ENCODE measurements around the gene GTF2H1. TPM values are rescaled to one million over a fixed set of nuclear protein-coding genes. Genes with fewer than 3 reads are reported as not detected.

GTF2H1 gene
- polyA plus RNA-seq, 1 of the 3 experiments (the other 2 are of a cell fraction), result 31.2 TPM

- Histone ChIP-seq H3K36me3 (replicated peaks in 1 of 2; ENCODE audit: control insufficient read depth in 1 of 2, insufficient read depth in 2 of 2, low read length in 1 of 2) (peaks cover 40 to 49% of the 10 kb centered on the region in 2 experiments), H3K27me3 (ENCODE audit: insufficient read depth) (no peaks in the 10 kb centered on the region), H2AFZ (ENCODE audit: low read depth) (no peak overlapping the region), H3K9me3 (no peaks in the 10 kb centered on the region), H3K9me2 (no peaks in the 10 kb centered on the region), H3K9ac (peak overlapping the region; percentile 99), H3F3A (replicated peaks; ENCODE audit: insufficient read depth) (peaks cover 58% of the 10 kb centered on the region), H3K4me2 (peak overlapping the region; percentile 97), H3K4me1 (ENCODE audit: control insufficient read depth in 1 of 2, insufficient read depth in 2 of 2, low read depth in 1 of 2, low read length in 1 of 2) (peaks cover 12% of the 10 kb centered on the region in 2 experiments; a peak in 3 of 4 replicates), H3K79me2 (ENCODE audit: insufficient read depth) (peaks cover 68% of the 10 kb centered on the region), H4K20me1 (ENCODE audit: insufficient read depth) (peaks cover 52% of the 10 kb centered on the region), H3K27ac (ENCODE audit: low read depth in 2 of 2, low read length in 1 of 2) (peak overlapping the region; percentile 89 to 96), H3K4me3 (ENCODE audit: low read depth in 2 of 2, low read length in 1 of 2) (peak overlapping the region; percentile 84 to 98)
- ChIA-PET POLR2A (interaction anchor here (0.8 to 4.0 kb wide), 10 partner anchors 9 to 193 kb away, joined by 3 to 45 read pairs (median 7); partner anchors contain the start of genes GTF2H1, HPS5, TSG101 and UEVLD), CTCF (interaction anchor here (0.8 to 1.4 kb wide), 5 partner anchors 10 to 152 kb away, joined by 3 to 4 read pairs (median 3); no protein-coding TSS in a partner anchor)
- peak; percentile 93 for DNase-seq
- WGBS (ENCODE audit: low lambda C conversion rate), result 4% methylated on average over 8 of the region's 46 CpGs
- TF ChIP-seq CHD2 (IDR thresholded peaks at IDR 0.05; ENCODE audit: low read length, partially characterized antibody) (peak; percentile 82), TAF1 (IDR thresholded peaks at IDR 0.05; ENCODE audit: borderline replicate concordance, low read depth, low read length) (peak; percentile 74), GABPA (IDR thresholded peaks at IDR 0.05; ENCODE audit: low read depth) (no peak; the same call in 1 of the 2 replicates), JUND (IDR thresholded peaks at IDR 0.05) (no peak), RFX5 (IDR thresholded peaks at IDR 0.05; ENCODE audit: low read length) (peak; percentile 46; the same call in 1 of the 2 replicates), ELF1 (IDR thresholded peaks at IDR 0.05) (peak; percentile 69; the same call in 1 of the 2 replicates), MEF2A (IDR thresholded peaks at IDR 0.05; ENCODE audit: borderline replicate concordance, low read depth) (no peak), TEAD4 (IDR thresholded peaks at IDR 0.05; ENCODE audit: borderline replicate concordance, insufficient read depth) (0 out of 2 replicates have a peak, but pooled peaks have one; percentile 15), TCF12 (IDR thresholded peaks at IDR 0.05) (peak; percentile 66; the same call in 1 of the 2 replicates), RCOR1 (IDR thresholded peaks at IDR 0.05; ENCODE audit: low read length) (peak; percentile 94), EZH2phosphoT487 (IDR thresholded peaks at IDR 0.05; ENCODE audit: borderline replicate concordance, low read depth) (no peak), SIN3A (IDR thresholded peaks at IDR 0.05; ENCODE audit: borderline replicate concordance, low read depth, low read length) (0 out of 2 replicates have a peak, but pooled peaks have one; percentile 67), REST (IDR thresholded peaks at IDR 0.05; ENCODE audit: low read depth, low read length) (no peak; the same call in 1 of the 2 replicates), FOSL2 (IDR thresholded peaks at IDR 0.05; ENCODE audit: borderline replicate concordance, low read depth) (no peak), FOXM1 (IDR thresholded peaks at IDR 0.05; ENCODE audit: low read depth) (no peak), IRF3 (IDR thresholded peaks at IDR 0.05; ENCODE audit: low read depth, low read length) (no peak), USF2 (IDR thresholded peaks at IDR 0.05; ENCODE audit: borderline replicate concordance, low read depth, low read length) (no peak), MXI1 (IDR thresholded peaks at IDR 0.05; ENCODE audit: low read depth, low read length) (peak; percentile 94)
- TF ChIP-seq, protein P1, sequence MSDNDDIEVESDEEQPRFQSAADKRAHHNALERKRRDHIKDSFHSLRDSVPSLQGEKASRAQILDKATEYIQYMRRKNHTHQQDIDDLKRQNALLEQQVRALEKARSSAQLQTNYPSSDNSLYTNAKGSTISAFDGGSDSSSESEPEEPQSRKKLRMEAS (IDR thresholded peaks at IDR 0.05; ENCODE audit: low read depth), result peak; percentile 84
- TF ChIP-seq, protein P2, sequence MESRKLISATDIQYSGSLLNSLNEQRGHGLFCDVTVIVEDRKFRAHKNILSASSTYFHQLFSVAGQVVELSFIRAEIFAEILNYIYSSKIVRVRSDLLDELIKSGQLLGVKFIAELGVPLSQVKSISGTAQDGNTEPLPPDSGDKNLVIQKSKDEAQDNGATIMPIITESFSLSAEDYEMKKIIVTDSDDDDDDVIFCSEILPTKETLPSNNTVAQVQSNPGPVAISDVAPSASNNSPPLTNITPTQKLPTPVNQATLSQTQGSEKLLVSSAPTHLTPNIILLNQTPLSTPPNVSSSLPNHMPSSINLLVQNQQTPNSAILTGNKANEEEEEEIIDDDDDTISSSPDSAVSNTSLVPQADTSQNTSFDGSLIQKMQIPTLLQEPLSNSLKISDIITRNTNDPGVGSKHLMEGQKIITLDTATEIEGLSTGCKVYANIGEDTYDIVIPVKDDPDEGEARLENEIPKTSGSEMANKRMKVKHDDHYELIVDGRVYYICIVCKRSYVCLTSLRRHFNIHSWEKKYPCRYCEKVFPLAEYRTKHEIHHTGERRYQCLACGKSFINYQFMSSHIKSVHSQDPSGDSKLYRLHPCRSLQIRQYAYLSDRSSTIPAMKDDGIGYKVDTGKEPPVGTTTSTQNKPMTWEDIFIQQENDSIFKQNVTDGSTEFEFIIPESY (IDR thresholded peaks at IDR 0.05; ENCODE audit: borderline replicate concordance, low read depth), result 0 out of 2 replicates have a peak, but pooled peaks have one; percentile 24
- TF ChIP-seq, protein P3, sequence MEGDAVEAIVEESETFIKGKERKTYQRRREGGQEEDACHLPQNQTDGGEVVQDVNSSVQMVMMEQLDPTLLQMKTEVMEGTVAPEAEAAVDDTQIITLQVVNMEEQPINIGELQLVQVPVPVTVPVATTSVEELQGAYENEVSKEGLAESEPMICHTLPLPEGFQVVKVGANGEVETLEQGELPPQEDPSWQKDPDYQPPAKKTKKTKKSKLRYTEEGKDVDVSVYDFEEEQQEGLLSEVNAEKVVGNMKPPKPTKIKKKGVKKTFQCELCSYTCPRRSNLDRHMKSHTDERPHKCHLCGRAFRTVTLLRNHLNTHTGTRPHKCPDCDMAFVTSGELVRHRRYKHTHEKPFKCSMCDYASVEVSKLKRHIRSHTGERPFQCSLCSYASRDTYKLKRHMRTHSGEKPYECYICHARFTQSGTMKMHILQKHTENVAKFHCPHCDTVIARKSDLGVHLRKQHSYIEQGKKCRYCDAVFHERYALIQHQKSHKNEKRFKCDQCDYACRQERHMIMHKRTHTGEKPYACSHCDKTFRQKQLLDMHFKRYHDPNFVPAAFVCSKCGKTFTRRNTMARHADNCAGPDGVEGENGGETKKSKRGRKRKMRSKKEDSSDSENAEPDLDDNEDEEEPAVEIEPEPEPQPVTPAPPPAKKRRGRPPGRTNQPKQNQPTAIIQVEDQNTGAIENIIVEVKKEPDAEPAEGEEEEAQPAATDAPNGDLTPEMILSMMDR (IDR thresholded peaks at IDR 0.05), result no peak
These were observed 73.6 kb downstream of the GTF2H1 start for GRCh38 chr11:18395735-18396504.

Data from SK-N-SH (cell line).